GM19463 (cell line): Measurements from ENCODE around the gene PTPRC.
A peak's percentile ranks its signal among the peaks of the same experiment; 100 is the strongest.

Experiments used
- ATAC-seq: cut with Tn5 transposase; IDR thresholded peaks from one replicate; pipeline ENCODE4 v1.9.1; 2021; ENCODE audit warnings: mild to moderate bottlenecking, moderate library complexity; ENCODE audit not compliant: unreplicated experiment

The PTPRC gene

DNA sequence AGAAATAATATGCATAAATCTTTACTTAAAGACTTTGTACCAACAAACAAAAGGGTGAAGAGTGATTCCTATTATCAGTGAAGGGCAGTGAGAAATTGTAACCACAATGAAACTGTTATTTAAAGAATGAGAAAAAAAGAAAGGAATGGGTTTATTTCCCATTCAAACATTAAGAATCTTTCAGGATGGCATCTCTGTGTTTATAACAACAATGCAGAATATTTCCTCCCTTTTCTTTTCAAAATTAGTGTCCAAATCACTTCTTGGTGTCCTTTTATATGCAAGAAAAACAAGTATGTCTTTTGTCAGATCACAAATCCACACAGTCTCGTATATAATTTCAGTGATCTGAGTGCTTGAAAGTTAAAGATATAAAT, 61.2 kb downstream of the PTPRC start:
- ATAC-seq: no peak

- ATAC-seq: no peak
Measured at GRCh38 chr1:198700396-198700795, 61.6 kb downstream of the PTPRC start.

GRCh38 chr1:198701250-198701649, 62.4 kb downstream of the PTPRC start:
- ATAC-seq: no peak

DNA sequence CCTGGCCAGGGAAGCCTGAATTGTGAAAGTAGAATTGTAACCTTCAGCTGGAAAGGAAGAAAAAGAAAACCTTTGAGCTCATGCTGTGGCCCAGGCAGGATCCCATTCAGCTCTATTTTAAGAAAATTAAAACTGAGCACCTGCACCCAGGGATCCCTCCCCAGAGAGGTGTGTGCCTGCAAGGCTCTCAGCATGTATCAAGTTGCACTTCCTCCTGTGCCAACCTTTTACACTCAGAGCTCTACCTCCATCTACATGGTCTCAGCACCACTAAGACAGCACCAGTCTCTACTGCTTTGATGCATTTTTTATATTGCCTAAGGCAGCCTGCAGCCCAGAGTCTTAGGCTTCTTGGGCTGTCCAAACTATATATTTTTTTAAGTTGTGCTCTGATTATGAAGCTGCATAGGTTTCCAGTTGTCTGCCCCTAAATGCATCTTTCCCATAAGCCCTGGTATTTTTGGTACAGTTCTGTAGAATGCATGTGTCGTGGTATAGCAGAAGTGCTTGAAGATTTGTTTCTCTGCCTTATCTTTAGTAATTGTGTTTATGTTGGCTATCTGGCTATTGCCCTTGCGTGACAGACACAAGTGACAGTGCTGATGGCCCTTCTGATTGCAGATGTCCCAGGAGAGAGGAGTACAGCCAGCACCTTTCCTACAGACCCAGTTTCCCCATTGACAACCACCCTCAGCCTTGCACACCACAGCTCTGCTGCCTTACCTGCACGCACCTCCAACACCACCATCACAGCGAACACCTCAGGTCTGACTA, 63.1 kb downstream of the PTPRC start:
- ATAC-seq: peak; percentile 45

GRCh38 chr1:198708761-198709525, 70.1 kb downstream of the PTPRC start:
- no peak for ATAC-seq

DNA sequence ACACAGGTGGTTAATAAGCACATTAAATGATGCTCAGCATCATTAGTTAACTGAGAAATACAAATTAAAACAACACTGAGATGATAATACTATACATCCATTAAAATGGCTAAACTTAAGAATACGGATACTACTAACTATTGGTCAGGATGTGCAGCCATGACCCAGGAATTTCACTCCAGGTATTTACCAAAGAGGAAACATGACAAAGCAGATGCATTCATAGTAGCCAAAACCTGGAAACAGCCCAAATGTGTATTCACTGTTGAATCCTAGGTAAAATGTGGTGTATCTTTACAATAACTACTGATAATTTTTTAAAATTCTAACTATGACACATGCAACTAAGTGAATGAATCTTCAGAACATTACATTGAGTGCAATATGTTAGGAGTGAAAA, 73.0 kb downstream of the PTPRC start:
- no peak for ATAC-seq

GRCh38 chr1:198713081-198713480, 74.2 kb downstream of the PTPRC start:
- ATAC-seq: no peak

DNA sequence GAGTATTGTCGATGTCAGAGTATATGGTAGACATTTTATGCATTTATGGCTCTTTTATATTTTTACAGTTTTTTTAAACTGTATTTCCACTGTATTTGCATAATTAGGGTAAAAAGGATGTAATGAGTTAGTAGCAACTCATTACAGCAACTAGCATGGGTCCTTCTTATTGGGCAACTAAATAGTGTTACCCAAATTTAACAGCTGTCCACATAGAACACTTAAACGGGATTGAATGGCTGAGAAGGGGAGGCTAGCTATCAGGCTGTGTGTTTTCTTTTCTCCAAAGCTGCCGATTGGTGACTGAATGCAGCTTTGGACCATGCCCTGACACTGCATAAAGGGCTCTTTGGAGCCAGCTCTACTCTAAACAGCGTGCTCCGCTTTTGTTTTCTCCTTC, 75.4 kb downstream of the PTPRC start:
- no peak for ATAC-seq

- ATAC-seq: no peak
Measured at GRCh38 chr1:198716051-198716450, 77.2 kb downstream of the PTPRC start.

DNA sequence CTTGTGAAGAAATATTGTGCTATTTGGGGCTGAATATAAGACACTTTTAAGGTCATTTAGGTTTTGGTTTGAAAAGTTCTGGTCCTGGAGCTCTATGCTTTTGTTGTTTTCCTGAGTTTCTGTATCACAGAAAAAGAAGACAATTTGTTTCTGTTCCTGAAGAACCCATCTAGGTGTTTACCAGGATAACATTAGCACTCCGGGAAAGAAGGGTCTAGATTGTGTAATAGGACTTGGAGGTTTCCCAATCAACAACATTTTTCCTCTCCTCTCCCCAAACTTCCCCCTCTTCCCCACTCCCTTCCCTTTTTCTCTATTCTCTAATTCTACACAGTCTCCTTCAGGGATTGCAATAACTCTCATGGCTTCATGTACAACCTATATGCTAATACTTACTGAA, 78.7 kb downstream of the PTPRC start:
- ATAC-seq: no peak

DNA sequence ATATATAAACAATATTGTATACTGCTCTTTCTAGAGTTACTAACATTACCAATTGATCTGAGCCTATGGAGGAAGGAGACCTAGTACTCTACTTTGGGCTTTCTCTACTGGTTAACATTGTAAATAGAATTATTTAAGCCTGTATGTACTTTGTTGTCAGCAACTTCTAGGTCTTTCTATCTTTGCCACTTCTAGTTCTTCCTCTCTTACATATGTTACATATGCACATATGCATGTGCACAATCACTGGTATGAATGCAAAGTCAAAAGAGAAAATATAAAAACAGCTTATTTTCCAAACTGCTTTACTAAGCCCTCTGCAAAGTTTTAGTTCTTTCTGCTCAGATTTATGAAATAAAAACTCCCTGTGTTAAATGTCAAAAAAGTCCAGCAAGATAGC, 84.3 kb downstream of the PTPRC start:
- no peak for ATAC-seq

- ATAC-seq: no peak
Measured at GRCh38 chr1:198725090-198725489, 86.2 kb downstream of the PTPRC start.

DNA sequence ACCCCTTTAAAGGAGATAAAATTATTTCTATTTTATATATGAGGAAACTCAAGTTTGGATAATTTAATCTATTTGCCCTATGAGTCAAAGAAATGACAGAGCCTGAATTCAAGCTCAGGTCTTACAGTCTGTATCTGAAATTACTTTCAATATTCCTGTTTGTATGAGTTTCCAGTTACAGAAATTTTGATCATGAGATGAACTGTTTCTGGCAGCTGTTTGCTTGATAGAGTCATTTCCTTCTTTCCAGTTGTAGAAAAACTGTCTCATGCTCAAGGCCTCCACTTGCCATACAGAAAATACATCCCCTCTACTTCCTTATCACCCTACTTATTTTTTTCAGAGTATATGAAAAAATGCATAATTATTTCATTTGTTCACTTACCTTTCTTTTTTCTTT, 87.6 kb downstream of the PTPRC start:
- no peak for ATAC-seq

DNA sequence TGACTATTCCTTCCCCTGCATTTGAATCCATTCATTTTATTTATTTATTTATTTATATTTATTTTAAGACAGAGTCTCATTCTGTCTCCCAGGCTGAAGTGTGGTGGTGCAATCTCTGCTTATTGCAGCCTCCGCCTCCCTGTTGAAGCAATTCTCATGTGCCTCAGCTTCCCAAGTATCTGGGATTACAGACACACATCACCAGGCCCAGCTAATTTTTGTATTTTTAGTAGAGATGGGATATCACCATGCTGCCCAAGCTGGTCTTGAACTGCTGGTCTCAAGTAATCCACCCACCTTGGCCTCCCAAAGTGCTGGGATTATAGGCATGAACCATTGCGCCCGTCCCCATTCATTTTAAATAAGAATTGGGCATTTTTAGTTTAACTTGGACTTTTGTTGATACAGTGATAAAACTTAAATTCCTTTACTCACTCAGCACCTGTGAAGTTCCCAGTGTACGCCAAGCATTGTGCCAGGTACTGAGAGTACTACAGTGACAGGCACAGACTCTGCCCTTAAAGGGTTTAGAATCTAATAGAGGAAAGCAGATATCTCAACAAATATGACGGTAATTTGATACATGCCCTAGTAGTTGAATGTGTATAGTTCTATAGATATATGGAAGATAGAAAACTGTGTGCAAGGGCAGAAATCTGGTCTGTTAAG, 90.5 kb downstream of the PTPRC start:
- ATAC-seq: no peak

DNA sequence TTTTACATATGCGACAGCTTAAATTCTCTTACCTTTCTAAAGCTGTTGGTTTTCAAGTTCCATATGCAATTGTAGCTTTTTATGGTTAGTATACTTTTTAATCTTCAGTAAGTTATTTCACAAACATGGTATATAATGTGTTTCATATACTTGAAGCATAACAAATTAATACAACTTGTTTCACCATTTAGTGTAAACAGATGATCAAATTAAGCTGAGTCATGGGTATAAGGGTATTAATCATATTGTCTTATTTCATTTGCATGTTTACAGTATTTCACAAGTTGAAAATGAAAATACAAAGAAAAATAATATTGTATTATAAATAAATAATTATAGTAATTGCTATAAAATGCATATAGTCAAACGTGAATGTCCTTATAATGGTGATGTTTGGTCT, 92.1 kb downstream of the PTPRC start:
- no peak for ATAC-seq

GRCh38 chr1:198734323-198735008, 95.6 kb downstream of the PTPRC start:
- peak; percentile 95 for ATAC-seq

- no peak for ATAC-seq
Measured at GRCh38 chr1:198741744-198742143, 102.9 kb downstream of the PTPRC start.

GRCh38 chr1:198747127-198747526, 108.3 kb downstream of the PTPRC start:
- ATAC-seq: no peak

DNA sequence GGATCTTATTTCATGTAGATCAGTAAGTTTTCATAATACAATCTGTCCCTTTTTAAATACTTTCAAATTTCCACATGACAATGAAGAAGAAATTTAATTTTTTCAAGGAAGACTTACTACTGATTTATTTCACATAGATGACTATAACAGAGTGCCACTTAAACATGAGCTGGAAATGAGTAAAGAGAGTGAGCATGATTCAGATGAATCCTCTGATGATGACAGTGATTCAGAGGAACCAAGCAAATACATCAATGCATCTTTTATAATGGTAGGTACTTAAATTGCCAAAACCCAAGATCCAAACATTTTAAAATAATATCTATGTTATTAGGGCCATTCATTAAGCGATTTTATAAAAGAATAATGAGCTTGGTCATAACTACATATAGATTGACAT, 110.4 kb downstream of the PTPRC start:
- no peak for ATAC-seq

GRCh38 chr1:198750081-198750480, 111.2 kb downstream of the PTPRC start:
- ATAC-seq: no peak

GRCh38 chr1:198751741-198752140, 112.9 kb downstream of the PTPRC start:
- no peak for ATAC-seq
